Measurements from ENCODE around the gene PDPN. TPM values are rescaled to one million over a fixed set of nuclear protein-coding genes. Genes with fewer than 3 reads are reported as not detected.
"Not testable (repeated sequence)": the region's sequence is repeated elsewhere in the genome, so short reads cannot be mapped to it uniquely, and the experiment has no call there.

Gene PDPN
- total RNA-seq, 4 donors from 2014 or later, result 29.9 to 182 (median 70.1) TPM

DNA sequence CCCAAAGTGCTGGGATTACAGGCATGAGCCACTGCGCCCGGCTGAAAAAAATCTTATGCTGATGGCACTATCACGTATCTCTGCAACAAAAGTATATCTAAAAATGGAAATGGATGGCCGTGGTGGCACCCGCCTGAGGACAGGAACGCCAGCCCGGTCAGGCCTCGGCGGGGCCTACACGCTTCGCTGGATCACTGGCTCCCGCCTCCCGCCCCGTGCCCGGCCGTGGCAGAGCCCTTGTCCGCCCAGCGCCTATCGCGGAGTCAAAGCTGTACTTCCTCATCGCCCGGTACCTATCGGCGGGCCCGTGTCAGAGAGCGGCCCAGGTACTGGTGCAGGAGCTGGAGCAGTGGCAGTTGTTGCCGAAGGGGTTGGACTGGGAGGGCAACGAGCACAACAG is 28.8 kb upstream of the PDPN start:
- no peak for TF ChIP-seq CTCF (IDR thresholded peaks at IDR 0.05)
- no peak for ATAC-seq (ENCODE audit: low FRiP score)
- DNase-seq (ENCODE audit: low spot score), result no peak

GRCh38 chr1:13556224-13556764 is 27.3 kb upstream of the PDPN start:
- TF ChIP-seq CTCF (IDR thresholded peaks at IDR 0.05), result no peak
- no peak for DNase-seq (ENCODE audit: low spot score)
- ATAC-seq (ENCODE audit: low FRiP score), result no peak

DNA sequence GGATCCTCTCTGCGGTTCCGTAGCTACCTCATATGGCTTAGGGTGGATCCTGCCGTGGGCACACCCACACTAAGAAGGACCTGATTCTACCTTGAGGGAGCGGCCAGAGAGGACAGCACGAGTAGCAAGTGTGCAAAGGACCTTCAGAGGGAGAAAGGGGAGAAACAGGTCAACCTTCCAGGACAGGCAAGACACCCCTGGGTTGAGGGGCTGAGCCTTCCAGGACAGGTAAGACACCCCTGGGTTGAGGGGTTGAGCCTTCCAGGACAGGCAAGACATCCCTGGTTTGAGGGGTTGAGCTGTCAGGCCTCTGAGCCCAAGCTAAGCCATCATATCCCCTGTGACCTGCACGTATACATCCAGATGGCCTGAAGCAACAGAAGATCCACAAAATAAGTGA is 23.1 kb upstream of the PDPN start:
- DNase-seq (ENCODE audit: low spot score), result no peak
- no peak for TF ChIP-seq CTCF (IDR thresholded peaks at IDR 0.05)

GRCh38 chr1:13562981-13563380 is 20.7 kb upstream of the PDPN start:
- ATAC-seq (ENCODE audit: low FRiP score); DNase-seq (ENCODE audit: low spot score): not testable (repeated sequence)

More for the DNA sequence above, 23.1 kb upstream of the PDPN start:
- no peak for ATAC-seq (ENCODE audit: low FRiP score)

DNA sequence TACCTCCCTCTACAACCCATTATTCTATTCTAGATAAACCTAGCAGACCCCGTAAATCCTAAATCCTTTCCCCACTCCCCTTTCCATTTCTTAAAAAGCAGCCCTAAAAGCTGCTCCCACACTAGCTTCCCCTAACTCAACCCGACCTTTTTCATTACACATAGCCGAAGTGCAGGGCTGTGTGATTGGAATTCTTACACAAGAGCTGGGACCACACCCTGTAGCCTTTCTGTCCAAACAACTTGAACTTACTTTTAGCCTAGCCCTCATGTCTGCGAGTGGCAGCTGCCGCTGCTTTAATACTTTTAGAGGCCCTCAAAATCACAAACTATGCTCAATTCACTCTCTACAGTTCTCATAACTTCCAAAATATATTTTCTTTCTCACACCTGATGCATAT is 19.6 kb upstream of the PDPN start:
- ATAC-seq (ENCODE audit: low FRiP score), result no peak
- no peak for DNase-seq (ENCODE audit: low spot score)
- no peak for TF ChIP-seq CTCF (IDR thresholded peaks at IDR 0.05)

- DNase-seq (ENCODE audit: low spot score); ATAC-seq (ENCODE audit: low FRiP score): not testable (repeated sequence)
Observed at GRCh38 chr1:13570435-13570834, 13.2 kb upstream of the PDPN start.

DNA sequence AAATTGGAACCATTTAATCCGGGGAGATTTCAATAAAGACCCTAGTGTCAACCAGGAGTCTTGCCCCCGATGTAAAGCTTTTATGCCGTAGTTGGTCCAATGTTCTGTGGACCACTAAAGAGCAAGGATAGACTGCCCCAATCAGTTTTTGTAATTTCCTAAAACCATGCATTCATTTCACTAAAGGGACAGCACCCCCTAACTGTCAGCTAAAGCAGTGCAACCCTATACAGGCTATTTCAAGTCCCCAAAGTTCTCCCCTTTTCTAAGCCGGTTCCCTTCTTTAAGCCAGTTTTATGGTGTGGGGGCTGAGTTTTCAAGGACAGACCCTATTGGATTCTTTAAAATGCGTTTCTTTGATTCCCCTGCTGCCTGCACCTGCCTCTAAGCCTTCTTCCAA is 12.7 kb upstream of the PDPN start:
- ATAC-seq (ENCODE audit: low FRiP score) (no peak), DNase-seq (ENCODE audit: low spot score) (no peak)
- no peak for TF ChIP-seq CTCF (IDR thresholded peaks at IDR 0.05)

GRCh38 chr1:13573586-13573985 is 10.0 kb upstream of the PDPN start:
- DNase-seq (ENCODE audit: low spot score), result no peak
- no peak for TF ChIP-seq CTCF (IDR thresholded peaks at IDR 0.05)
- ATAC-seq (ENCODE audit: low FRiP score), result no peak
